Endothelial cell of umbilical vein (primary cell): ENCODE results near the gene CSTF2.

ENCODE experiments used
- CTCF ChIP-seq, 2 donors: IDR thresholded peaks; 1 replicate in 1 of 2; 2 replicates in 1 of 2; pipeline ENCODE4 v1.5.1; 2011; ENCODE audit warnings: low read length in 2 of 2, mild to moderate bottlenecking in 2 of 2, moderate library complexity in 2 of 2, control low read depth in 1 of 2, inconsistent platforms in 1 of 2, low read depth in 1 of 2; ENCODE audit not compliant: insufficient read depth in 1 of 2; ENCODE audit errors: extremely low read depth in 1 of 2
- EZH2 ChIP-seq: IDR thresholded peaks from 2 replicates; pipeline ENCODE4 v1.6.1; 2012; ENCODE audit warnings: borderline replicate concordance, low read depth, mild to moderate bottlenecking, moderate library complexity, low read length, inconsistent platforms; ENCODE audit not compliant: severe bottlenecking
- FOS ChIP-seq: IDR thresholded peaks from 2 replicates; pipeline ENCODE4 v1.6.1; 2011; ENCODE audit warnings: mild to moderate bottlenecking, low read length, moderate library complexity, borderline replicate concordance; ENCODE audit not compliant: insufficient read depth
- JUN ChIP-seq: IDR thresholded peaks from 2 replicates; pipeline ENCODE4 v1.6.1; 2011; ENCODE audit warnings: borderline replicate concordance, low read depth; ENCODE audit not compliant: insufficient read length, insufficient read depth
- MAX ChIP-seq: IDR thresholded peaks from 2 replicates; pipeline ENCODE4 v1.6.1; 2011; ENCODE audit not compliant: insufficient read depth, insufficient read length
- POLR2A ChIP-seq: IDR thresholded peaks from 2 replicates; pipeline ENCODE4 v1.6.1; 2012; ENCODE audit warnings: low read depth, mild to moderate bottlenecking, control low read depth, low read length
- POLR2AphosphoS5 ChIP-seq: IDR thresholded peaks from 2 replicates; pipeline ENCODE4 v1.6.1; 2012; ENCODE audit warnings: low read depth, mild to moderate bottlenecking, control low read depth, low read length, moderate library complexity; ENCODE audit not compliant: insufficient read depth

DNA sequence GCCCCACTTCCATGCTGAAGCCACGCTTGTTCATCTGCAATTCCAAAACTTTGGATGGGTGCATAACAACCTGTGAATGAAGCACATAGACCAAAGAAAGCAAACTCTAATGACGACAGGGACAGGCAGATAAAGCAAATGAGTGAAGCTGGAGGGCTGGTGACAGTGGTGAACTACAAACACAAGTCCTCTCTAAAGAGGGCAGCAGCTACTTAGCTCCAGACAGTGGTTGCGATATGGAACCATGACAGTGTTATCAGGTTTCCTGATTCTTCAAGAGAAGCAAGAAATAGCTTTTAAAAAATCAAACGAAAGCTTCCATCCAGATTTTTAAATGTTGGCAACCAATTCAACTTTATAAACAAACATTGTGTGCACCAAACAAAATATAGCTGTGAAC is 30.1 kb downstream of the CSTF2 start:
- TF ChIP-seq POLR2A (no peak), POLR2AphosphoS5 (no peak), CTCF (IDR thresholded peaks at IDR 0.05; ENCODE audit: extremely low read depth in 1 of 2, insufficient read depth in 1 of 2, low read depth in 1 of 2, low read length in 2 of 2) (no peak), JUN (no peak), MAX (no peak), EZH2 (no peak), FOS (no peak)
